Measurements from ENCODE around the gene SUV39H2. TPM values are rescaled to one million over a fixed set of nuclear protein-coding genes. Genes with fewer than 3 reads are reported as not detected.
A peak's percentile ranks its signal among the peaks of the same experiment; 100 is the strongest.

SUV39H2 gene
- total and polyA plus RNA-seq, 10 of the 15 experiments (the other 5 are each of a cell fraction or from before 2014, with no cell fraction given), result 24.3 to 41.1 (median 30.0) TPM

- Histone ChIP-seq H3K27ac (ENCODE audit: control insufficient read depth, insufficient read depth) (peak overlapping the region; percentile 54; the same call in 1 of the 2 replicates), H3K4me3 (no peak overlapping the region), H3K9ac (ENCODE audit: control insufficient read depth, insufficient read depth, low read length) (no peak overlapping the region), H3K27me3 (replicated peaks in 1 of 2; ENCODE audit: control insufficient read depth in 2 of 2, insufficient read depth in 2 of 2, low read length in 1 of 2) (no peaks in the 10 kb centered on the region), H4K20me1 (ENCODE audit: control insufficient read depth, insufficient read depth) (peaks cover 4% of the 10 kb centered on the region; the same call in 1 of the 2 replicates), H2AFZ (ENCODE audit: control insufficient read depth, low read depth, low read length) (no peak overlapping the region), H3K4me1 (ENCODE audit: control insufficient read depth, insufficient read depth, low read length) (peaks cover 3% of the 10 kb centered on the region; the same call in 1 of the 2 replicates), H3K4me2 (ENCODE audit: control insufficient read depth, insufficient read depth) (no peak overlapping the region), H3K79me2 (ENCODE audit: control insufficient read depth, insufficient read depth, low read length) (no peaks in the 10 kb centered on the region; the same call in 1 of the 2 replicates), H3K9me3 (replicated peaks; ENCODE audit: control insufficient read depth, insufficient read depth, low read length) (peaks cover 14% of the 10 kb centered on the region), H3K36me3 (ENCODE audit: control insufficient read depth in 2 of 2, insufficient read depth in 2 of 2, low read length in 1 of 2) (peaks cover 20 to 50% of the 10 kb centered on the region in 2 experiments)
- intact Hi-C loops (cut with micrococcal nuclease; ENCODE audit: unreplicated experiment) (no loop called here), in situ Hi-C loops (cut with MboI) (no loop called here)
- ChIA-PET RAD21 (ENCODE audit: unreplicated experiment) (no interaction called here), CTCF (interaction anchor here (0.9 to 1.5 kb wide), 3 partner anchors 16 to 80 kb away, joined by 3 to 4 read pairs (median 3); partner anchors contain the start of genes HSPA14 and MSANTD7), SMC1A (ENCODE audit: uncharacterized antibody, unreplicated experiment) (interaction anchor here (1.4 kb wide), 2 partner anchors 20 to 357 kb away, joined by 4 read pairs; no protein-coding TSS in a partner anchor), POLR2A (interaction anchor here (1.0 kb wide), 1 partner anchor 73 kb away, joined by 3 read pairs; no protein-coding TSS in a partner anchor)
- ATAC-seq (peak; percentile 56), DNase-seq (ENCODE audit: low read depth, low spot score) (no peak), FAIRE-seq (no peak)
- BruUV-seq (replicated peaks), result no TSS peak
- TF ChIP-seq RELB (IDR thresholded peaks at IDR 0.05; ENCODE audit: low read depth) (0 out of 2 replicates have a peak, but pooled peaks have one; percentile 20), ZNF24 (IDR thresholded peaks at IDR 0.05) (no peak), ZSCAN29 (IDR thresholded peaks at IDR 0.05) (no peak), RUNX3 (IDR thresholded peaks at IDR 0.05; ENCODE audit: low read length) (peak; percentile 78), REST (IDR thresholded peaks at IDR 0.05; ENCODE audit: low read depth, low read length) (no peak), SMAD5 (IDR thresholded peaks at IDR 0.05; ENCODE audit: low read depth) (no peak)
- 20% methylated on average over 3 of the region's 3 CpGs for WGBS (ENCODE audit: insufficient coverage, insufficient replicate concordance, low lambda C conversion rate, missing lambda C conversion rate)
Observed at GRCh38 chr10:14918964-14919363, 40.3 kb downstream of the SUV39H2 start.

Data from GM12878 (cell line).